ENCODE measurements around the gene RAB40B.
A peak's percentile ranks its signal among the peaks of the same experiment; 100 is the strongest.
"Not testable (repeated sequence)": the region's sequence is repeated elsewhere in the genome, so short reads cannot be mapped to it uniquely, and the experiment has no call there.

RAB40B gene, protein sequence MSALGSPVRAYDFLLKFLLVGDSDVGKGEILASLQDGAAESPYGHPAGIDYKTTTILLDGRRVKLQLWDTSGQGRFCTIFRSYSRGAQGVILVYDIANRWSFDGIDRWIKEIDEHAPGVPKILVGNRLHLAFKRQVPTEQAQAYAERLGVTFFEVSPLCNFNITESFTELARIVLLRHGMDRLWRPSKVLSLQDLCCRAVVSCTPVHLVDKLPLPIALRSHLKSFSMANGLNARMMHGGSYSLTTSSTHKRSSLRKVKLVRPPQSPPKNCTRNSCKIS

DNA sequence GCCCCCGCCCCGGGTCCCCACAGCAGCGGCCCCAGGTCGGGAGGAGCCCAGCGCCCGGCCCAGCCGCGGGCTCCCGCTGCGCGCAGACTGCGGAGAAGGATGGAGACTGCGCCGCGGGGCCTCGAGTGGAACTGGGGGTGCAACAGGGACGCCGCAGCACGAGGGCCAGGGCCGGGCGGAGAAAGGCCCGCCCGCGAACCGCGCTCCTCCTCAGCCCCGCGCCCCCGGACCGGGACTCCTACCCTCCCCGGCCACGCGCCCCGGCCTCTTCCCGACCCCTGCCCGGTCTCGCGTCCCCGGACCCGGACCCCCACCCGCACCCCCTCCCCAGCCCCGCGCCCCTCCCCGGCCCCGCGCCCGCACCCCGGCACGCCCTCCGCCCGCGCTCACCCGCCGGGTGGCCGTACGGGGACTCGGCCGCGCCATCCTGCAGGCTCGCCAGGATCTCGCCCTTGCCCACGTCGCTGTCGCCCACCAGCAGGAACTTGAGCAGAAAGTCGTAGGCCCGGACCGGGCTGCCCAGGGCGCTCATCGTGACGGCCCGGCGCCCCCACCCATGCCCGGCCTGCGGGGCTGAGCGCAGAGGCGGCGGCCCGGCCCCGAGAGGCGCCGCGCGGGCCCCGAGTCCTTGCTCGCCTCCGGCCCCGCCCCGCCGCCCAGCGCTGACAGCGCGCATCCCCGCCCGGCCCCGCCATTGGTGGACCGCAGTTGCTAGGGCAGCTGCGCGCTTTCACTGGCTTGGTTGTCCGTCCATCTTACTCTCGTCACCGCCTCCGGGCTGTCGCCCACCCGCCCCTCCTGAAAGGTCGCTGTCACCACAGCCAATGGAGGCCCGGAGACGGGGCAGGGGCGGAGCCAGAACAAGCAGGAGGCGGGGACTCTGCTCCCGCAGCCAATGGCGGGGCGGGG lies at the start of gene RAB40B:
RAB40B (minus strand) TSS at position 634 of the 909 bp plus-strand sequence; CDS start at position 532, 102 bp downstream.
- peak; percentile 94 for DNase-seq (ENCODE audit: low read depth)

DNA sequence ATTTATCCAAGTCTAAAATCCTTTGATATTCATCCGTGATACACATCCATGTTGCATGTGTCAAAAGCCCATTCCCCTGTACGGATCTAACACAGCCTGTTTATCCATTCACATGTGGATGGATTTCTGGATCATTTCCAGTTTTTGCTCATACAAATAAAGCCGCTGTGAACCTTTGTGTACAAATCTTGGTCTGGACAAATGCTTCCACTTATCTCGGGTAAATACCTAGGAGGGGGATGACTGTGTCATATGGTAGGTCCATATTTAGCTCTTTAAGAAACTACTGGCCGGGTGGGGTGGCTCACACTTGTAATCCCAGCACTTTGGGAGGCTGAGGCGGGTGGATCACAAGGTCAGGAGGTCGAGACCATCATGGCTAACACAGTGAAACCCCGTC lies 47.0 kb upstream of the RAB40B start:
- no peak for DNase-seq (ENCODE audit: low read depth)

DNA sequence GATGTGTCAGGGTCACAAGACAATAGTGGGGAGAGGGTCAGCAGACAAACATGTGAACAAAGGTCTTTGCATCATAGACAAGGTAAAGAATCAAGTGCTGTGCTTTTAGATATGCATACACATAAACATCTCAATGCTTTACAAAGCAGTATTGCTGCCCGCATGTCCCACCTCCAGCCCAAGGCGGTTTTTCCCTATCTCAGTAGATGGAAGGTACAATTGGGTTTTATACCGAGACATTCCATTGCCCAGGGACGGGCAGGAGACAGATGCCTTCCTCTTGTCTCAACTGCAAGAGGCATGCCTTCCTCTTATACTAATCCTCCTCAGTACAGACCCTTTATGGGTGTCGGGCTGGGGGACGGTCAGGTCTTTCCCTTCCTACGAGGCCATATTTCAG lies 46.2 kb upstream of the RAB40B start:
- DNase-seq (ENCODE audit: low read depth): not testable (repeated sequence)

DNA sequence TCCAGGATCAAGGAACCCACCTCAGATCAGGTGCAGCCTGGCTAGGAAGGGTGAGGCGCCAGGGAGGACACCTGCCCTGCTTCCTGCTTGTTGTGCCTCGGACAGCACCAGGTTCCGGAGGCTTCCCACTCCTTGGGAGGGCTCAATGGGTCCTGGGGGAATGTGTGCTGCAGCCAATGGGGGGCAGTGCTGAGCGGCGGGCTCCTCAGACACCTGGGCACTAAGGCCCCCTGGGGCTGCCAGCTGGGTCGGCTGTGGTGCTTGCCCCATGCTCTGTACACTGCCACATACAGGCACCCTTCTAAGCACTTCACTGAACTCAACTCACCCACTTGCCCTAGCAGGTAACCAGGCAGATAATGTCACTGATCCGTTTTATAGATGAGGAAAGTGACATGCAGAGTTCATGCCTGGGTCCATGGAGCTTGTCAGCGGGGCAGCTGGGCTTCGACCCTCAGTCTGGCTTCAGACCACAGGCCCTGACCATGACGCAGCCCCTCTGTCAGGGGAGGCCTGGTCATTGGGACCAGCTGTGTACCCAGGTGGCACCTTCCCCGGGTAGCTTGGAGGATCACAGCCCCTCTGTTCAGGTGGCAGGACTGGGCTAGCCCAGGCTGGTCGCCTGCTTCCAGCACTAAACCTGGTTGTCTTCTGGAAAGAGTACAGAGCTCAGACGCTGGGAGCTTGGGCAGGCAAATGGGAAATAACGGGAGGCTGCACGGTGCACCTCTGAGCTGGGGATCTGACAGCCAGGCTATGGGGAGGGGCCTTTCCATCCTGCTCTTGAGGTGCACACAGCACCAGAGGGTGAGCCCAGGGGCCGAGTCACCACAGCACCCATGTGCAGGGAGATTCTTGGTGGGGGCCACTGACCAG lies 45.1 kb upstream of the RAB40B start:
- no peak for DNase-seq (ENCODE audit: low read depth)

DNA sequence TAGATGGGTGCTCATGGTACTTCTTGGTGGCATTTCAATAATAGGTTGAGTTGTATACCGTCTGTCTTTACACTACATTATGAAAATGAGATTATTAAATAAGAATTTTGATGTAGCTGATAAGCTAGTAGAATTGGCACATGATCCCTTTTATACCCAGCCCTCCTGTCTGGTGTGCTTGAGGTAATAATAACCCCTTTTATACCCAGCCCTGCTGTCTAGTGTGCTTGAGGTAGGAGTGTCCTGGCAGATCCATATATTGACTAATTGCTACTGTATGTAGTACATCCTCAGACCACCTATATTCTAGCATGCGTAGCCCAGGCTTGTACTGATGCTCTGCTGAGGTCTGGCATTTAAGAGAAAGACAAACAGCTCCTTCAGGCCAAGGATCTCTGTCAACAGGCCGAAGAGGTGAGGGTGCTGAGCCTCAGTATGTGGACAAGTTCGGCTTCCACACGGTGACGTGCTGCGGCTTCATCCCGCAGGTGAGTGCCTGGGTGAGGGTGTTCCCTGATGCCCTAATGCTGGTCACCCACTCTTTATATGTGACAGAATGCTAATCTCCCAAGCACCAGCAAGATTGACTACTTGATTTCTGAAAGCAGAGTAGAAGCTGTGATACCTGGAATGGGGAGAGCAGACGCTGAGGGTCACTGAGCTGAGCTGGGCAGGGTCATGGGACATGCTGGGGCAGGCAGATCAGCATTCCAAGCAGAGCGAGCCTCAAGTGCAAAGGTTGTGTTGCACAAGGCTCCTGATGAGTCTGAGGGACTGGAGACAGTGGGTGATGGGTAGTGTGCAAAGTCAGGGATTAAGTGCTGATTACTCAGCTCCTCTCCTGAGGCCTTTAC lies 42.6 kb upstream of the RAB40B start:
- no peak for DNase-seq (ENCODE audit: low read depth)

DNA sequence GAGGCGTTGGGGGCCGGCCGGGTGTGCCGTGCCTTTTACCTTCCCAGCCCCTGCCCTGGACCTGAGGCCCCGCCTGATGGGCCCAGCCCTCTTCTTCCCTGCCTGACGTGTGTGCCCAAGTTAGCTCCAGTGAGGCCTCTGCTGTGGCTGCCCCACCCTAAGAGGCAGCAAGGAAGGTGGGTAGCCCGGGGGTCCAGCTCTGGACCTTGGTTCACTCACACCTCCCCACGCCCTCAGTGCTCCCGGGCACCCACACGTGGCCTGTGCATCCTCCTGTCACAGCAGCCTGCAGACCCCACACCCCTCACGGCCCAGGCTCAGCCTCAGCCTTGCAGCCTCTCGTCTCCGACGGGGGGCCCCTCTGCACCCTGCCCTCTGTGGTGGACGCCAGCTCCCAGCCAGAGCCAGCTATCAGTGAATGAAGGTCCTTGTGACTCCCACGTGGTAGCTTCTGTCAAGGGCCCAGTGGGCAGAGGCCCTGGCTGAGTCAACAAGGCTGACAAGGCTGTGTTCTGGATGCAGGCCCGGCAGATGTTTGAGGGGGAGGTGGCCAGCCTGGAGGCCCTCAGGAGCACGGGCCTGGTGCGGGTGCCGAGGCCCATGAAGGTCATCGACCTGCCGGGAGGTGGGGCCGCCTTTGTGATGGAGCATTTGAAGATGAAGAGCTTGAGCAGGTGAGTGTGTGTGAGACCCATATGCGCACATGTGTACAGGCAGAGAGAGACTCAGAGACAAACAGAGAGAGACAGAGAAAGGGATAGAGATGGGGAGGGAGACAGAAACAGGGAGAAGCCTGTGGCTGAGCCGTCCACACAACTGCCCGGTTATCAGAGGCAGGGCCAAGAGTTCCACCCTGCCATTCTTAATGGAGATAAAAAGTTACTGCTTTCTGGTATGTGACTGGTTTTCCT lies 39.7 kb upstream of the RAB40B start:
- DNase-seq (ENCODE audit: low read depth): no peak

DNA sequence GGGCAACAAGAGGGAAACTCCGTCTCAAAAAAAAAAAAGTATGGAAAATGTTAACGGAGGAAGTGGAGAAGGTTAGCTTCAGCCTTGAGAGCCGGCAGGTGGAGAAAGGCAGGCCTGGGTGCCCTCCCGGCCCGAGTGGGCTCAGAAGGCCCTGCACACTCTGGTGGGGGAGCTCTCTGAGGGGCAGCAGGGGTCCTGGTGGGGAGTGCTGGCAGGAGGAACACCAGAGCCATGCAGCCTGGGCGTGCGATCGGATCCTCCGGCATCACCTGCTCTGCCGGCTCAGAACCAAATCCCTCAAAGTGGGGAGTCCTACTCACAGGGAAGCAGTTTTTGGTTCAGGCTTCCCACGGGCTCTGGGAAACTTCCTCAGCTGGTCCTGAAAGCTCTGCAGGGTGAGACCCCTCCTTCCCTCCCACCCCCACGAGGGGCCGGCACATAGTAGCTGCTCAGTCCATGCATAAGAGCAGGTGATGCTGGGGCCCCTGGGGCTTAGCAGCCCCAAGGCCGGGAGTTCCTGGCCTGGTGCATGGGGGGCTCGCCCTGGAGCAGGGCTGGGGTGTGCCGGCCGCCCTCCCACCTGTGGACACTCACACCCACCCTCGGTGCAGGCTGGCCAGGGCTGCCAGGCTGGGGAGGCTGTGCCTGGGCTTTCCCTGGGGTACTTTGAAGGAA lies 38.1 kb upstream of the RAB40B start:
- no peak for DNase-seq (ENCODE audit: low read depth)

DNA sequence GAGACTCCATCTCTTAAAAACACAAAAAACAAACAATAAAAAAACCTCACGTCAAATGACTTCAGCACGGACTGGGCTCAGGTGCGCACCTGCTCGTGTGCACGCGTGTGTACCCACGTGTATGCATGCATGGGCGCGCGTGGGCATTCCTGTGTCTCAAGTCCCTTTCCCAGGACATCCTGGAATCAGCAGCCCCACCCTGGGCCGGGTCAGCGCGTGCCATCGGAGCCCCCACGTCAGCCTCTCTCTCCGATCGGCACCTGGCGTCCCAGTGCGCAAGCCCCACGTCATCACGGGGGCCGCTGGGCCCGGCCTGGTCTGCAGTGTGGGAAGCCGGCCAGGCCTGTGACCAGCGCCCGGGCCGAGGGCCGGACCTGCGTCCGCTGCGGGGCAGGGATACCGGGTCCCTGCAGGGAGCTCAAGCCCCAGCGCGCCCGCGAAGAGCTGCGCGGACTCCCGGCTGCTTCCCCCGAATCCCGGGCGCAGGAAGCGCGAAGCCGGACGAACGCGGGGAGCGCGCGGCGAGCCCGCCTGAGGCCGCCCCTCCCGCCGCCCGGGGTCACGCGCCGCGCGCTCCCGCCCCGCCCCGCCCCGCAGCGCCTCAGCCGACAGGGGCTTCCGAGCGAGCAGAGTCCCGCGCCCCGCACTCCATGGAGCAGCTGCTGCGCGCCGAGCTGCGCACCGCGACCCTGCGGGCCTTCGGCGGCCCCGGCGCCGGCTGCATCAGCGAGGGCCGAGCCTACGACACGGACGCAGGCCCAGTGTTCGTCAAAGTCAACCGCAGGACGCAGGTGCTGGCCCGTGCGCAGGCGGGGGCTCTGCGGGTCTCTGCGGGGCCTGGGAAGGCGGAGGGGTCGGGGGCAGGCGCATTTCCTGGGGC lies 36.7 kb upstream of the RAB40B start, which contains the start of gene FN3K:
FN3K (plus strand) TSS at position 629 of the 880 bp plus-strand sequence; CDS start at position 651, 22 bp downstream.
- no peak for DNase-seq (ENCODE audit: low read depth)

DNA sequence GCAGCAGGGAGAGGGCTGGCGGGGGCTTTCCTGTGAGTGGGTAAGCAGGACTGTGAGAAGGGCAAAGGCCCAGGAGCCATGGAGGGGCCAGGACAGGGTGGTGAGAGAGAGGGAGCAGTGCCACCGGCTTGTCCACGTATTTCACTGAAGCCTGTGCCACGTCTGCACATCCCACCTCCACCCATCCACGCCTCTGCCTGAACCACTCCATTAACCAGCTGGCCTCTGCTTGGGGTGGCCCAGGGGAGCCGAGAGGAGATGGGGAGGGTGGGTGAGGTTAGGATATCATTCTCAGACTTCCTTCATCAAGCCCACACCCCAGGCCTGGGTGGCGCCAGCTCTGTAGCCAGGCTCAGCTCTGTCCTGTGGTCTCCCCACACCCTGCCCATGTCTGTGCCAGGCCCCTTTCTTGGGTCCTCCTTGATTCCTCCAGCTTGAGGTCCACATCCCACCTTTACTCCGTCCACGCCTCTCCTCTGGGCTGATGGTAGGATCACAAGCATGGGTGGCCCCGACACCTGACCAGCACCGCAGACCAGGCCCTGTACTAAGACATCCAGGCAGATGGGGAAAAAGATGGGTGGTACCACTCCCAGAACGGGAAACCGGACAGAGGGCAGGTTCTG lies 33.7 kb upstream of the RAB40B start:
- no peak for DNase-seq (ENCODE audit: low read depth)

DNA sequence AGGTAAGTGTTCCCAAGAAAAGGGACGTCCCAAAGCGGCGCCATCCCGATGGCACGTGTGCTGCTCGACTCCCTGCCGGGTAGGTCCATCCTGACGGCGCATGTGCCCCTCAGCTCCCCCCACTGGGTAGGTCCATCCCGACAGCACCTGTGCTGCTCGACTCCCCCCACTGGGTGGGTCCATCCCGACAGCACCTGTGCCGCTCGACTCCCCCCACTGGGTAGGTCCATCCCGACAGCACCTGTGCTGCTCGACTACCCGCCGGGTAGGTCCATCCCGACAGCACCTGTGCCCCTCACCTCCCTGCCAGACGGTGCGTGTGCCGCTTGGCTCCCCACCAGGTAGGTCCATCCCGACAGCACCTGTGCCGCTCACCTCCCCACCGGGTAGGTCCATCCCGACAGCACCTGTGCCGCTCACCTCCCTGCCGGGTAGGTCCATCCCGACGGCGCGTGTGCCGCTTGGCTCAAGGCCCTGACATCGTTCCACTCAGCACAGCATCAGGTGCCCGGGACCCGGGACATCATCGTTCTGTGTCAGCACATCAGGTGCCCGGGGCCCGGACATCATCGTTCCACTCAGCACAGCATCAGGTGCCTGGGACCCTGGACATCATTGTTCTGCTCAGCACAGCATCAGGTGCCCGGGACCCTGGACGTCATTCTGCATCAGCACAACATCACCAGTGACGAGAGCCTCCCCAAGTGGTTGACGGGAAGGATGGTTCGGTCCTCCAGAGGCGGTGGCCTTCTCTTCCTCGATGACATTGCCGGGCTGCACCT lies 31.2 kb upstream of the RAB40B start:
- DNase-seq (ENCODE audit: low read depth): no peak

DNA sequence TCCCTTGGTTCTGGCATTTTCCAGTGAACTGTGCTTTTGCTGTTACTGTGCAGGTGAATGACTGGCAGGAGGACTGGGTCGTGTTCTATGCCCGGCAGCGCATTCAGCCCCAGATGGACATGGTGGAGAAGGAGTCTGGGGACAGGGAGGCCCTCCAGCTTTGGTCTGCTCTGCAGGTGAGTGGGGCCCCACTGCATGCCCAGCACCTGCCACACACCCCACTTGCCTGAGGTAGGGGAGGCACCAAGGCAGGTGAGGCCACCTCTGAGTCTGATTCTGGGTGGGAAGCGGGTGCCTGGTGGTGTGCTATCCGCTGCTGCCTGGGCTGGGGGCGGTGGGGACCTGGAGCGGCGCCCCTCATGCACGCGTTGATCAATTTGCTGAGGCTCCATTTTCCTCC lies 27.9 kb upstream of the RAB40B start:
- no peak for DNase-seq (ENCODE audit: low read depth)

DNA sequence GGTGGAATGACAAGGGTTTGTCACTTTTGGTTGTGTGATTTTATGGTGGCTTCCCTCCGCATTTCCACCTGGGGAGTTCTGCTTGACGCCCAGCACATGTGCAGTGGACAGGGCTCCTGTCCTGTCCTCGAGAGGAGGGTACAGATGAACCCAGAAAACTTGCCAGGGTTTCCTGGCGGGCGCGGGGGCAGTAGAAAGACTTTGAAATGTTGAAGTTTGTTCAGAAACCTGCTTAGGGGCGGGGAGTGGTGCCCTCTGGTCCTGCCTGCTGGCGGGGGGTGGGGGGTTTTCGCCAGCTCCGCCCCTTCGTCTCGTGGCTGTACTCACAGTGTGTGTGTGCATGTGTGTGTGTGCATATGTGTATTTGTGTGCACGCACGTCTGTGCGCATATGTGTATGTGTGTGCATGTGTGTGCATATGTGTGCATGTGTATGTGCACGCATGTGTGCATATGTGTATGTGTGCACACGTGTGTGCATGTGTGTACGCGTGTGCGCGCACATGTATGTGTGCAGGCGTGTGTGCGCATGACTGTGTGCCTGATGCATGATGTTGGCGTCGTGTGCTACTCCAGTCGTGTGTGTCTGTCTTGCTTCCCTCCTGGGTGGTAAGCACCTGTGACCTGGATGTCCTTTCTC lies 24.8 kb upstream of the RAB40B start:
- DNase-seq (ENCODE audit: low read depth): no peak

DNA sequence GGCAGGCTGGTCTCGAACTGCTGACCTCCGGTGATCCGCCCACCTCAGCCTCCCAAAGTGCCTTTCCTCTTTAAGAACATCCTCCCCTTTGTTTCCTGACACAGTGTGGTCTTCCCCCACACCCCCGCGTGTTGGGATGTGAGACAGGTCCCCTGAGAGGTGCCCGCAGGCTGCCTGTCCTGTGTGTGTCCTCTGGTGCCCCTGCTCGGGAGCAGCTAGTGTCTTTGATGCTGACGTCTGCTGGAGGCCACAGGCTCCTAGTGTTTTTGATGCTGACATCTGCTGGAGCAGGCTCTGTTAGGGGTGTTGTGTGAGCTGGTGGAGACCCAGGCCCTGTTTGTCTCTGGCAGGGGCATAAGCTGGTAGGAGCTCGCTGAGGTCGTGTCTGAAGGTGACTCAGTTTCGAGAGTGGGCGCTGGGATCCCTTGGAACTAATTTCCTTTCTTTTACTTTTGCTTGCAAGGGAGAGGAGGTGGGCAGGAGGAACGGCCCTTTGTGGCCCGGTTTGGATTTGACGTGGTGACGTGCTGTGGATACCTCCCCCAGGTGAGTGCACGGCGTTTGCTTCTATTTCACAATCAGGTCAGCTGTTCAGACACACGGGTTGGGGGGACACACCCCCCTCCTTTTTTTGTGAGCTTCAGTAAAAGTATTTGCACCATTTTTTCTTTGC lies 24.0 kb upstream of the RAB40B start:
- DNase-seq (ENCODE audit: low read depth): no peak

DNA sequence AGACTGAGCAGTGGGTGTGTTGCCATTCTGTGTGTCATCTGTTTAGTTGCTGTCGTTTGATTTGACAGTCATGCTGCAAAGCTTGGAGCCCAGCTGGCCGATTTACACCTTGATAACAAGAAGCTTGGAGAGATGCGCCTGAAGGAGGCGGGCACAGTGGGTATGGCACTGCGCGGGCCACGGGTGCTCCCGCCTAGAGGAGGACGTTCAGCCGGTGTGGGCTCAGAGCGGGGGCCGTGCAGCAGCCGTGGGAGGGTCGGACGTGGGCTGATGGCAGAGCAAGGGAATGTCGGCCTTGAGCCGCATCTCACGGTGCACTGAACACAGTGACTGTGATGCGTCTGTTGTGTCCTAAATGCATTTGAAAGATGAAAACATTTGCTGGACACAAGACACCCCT lies 21.7 kb upstream of the RAB40B start:
- DNase-seq (ENCODE audit: low read depth): no peak

DNA sequence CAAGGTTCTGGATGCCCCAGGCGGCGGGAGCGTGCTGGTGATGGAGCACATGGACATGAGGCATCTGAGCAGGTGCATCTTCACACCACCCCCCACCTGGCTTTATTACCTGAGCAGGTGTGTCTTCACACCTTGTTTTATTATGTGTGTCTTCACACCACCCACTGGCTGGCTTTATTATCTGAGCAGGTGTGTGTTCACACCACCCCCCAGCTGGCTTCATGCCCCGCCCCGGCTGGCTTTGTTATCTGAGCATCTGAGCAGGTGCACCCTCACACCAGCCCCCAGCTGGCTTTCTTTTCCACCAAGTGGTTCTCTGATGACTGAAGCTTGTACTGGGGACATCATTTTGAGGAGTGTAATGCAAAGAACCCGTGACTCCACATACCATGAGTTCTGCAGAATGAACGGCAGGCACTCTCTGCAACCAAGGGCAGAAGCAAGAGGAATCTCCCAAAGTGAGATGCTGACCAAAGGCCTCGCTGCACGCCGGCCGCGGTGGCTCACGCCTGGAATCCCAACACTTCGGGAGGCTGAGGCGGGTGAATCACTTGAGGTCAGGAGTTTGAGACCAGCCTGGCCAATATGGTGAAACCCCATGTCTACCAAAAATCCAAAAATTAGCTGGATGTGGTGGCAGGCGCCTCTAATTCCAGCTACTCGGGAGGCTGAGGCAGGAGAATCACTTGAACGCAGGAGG lies 20.6 kb upstream of the RAB40B start:
- no peak for DNase-seq (ENCODE audit: low read depth)

Data from CMK (cell line).